DOHH2 (cell line): ENCODE measurements around the gene VILL.

Experiments used
- H3F3A ChIP-seq: fragments of 200-600 bp; sonication (generic), shearing (Covaris generic); 2 replicates; pipeline ENCODE4 v1.6.0; 2016; ENCODE audit warnings: antibody characterized with exemption, mild to moderate bottlenecking; ENCODE audit not compliant: control insufficient read depth, insufficient read depth
- H3K27ac ChIP-seq: fragments of 200-600 bp; sonication (generic); 2 replicates; pipeline ENCODE4 v1.5.1; 2014; ENCODE audit warnings: low read depth, mild to moderate bottlenecking, low read length, moderate library complexity
- H3K27me3 ChIP-seq: fragments of 200-600 bp; sonication (generic); 2 replicates; pipeline ENCODE4 v1.6.1; 2014; ENCODE audit warnings: mild to moderate bottlenecking, low read length, mixed read lengths; ENCODE audit not compliant: control insufficient read depth
- H3K36me3 ChIP-seq: fragments of 200-600 bp; sonication (generic); 2 replicates; pipeline ENCODE4 v1.6.1; 2014; ENCODE audit warnings: mild to moderate bottlenecking, low read length, moderate library complexity, mixed read lengths; ENCODE audit not compliant: control insufficient read depth
- H3K4me1 ChIP-seq: fragments of 200-600 bp; sonication (generic); 2 replicates; pipeline ENCODE4 v1.6.1; 2014; ENCODE audit warnings: mild to moderate bottlenecking, low read length, mixed read lengths; ENCODE audit not compliant: control insufficient read depth
- H3K4me2 ChIP-seq: fragments of 200-600 bp; sonication (generic); 2 replicates; pipeline ENCODE4 v1.6.0; 2014; ENCODE audit warnings: mild to moderate bottlenecking, low read length, moderate library complexity
- H3K4me3 ChIP-seq: fragments of 200-600 bp; sonication (generic); 2 replicates; pipeline ENCODE4 v1.5.1; 2014; ENCODE audit warnings: mild to moderate bottlenecking, low read length, mixed read lengths
- H3K79me2 ChIP-seq: fragments of 200-600 bp; sonication (generic); 2 replicates; pipeline ENCODE4 v1.6.1; 2014; ENCODE audit warnings: mild to moderate bottlenecking, low read length, mixed read lengths; ENCODE audit not compliant: control insufficient read depth
- H3K9me2 ChIP-seq: fragments of 200-600 bp; sonication (generic); replicated peaks from 2 replicates; pipeline ENCODE4 v1.6.1; 2014; ENCODE audit warnings: mild to moderate bottlenecking, low read length, mixed read lengths; ENCODE audit not compliant: control insufficient read depth
- H3K9me3 ChIP-seq: fragments of 200-600 bp; sonication (generic); 2 replicates; pipeline ENCODE4 v1.6.1; 2014; ENCODE audit warnings: antibody characterized with exemption, low read length, mixed read lengths; ENCODE audit not compliant: control insufficient read depth, insufficient read depth
- H4K20me1 ChIP-seq: fragments of 200-600 bp; sonication (generic); 2 replicates; pipeline ENCODE4 v1.6.0; 2014; ENCODE audit warnings: low read depth, mild to moderate bottlenecking, antibody characterized with exemption, low read length, moderate library complexity; ENCODE audit not compliant: control insufficient read depth, insufficient read depth
- EZH2phosphoT487 ChIP-seq: fragments of 200-600 bp; sonication (generic); IDR thresholded peaks from 2 replicates; pipeline ENCODE4 v1.6.1; 2017; ENCODE audit warnings: borderline replicate concordance, mild to moderate bottlenecking, antibody characterized with exemption, low read length, moderate library complexity, mixed read lengths
- TF ChIP-seq, protein P1 (sequence below): fragments of 200-600 bp; sonication (generic); IDR thresholded peaks from one replicate; pipeline ENCODE4 v1.5.1; 2014; ENCODE audit warnings: antibody characterized with exemption, mild to moderate bottlenecking, low read depth, low read length; ENCODE audit not compliant: poor library complexity, severe bottlenecking

The VILL gene

DNA sequence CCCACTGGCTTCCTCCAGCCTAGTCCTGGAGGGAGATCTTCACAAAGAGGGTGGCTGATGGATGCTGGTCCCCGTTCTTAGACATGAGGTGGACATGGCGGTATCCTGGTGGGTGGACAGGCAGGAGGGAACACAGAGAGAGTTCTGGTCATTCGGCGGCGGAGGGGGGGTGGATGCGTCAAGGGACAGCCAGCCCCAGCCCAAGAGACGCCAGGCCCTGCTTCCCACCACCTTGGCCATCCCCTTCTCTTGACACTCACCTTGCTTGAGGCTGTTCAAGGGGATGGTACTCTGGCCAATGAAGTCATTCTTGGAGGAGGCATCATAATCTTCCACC, 17.1 kb downstream of the VILL start:
- Histone ChIP-seq H3K79me2 (no peaks in the 10 kb centered on the region), H3F3A (no peaks in the 10 kb centered on the region), H3K9me2 (no peaks in the 10 kb centered on the region), H3K36me3 (peaks cover 6% of the 10 kb centered on the region; the same call in 1 of the 2 replicates), H3K4me2 (no peak overlapping the region), H3K4me3 (no peak overlapping the region), H4K20me1 (no peaks in the 10 kb centered on the region), H3K9me3 (no peaks in the 10 kb centered on the region), H3K4me1 (no peaks in the 10 kb centered on the region), H3K27me3 (no peaks in the 10 kb centered on the region), H3K27ac (no peak overlapping the region)
- TF ChIP-seq, protein P1, sequence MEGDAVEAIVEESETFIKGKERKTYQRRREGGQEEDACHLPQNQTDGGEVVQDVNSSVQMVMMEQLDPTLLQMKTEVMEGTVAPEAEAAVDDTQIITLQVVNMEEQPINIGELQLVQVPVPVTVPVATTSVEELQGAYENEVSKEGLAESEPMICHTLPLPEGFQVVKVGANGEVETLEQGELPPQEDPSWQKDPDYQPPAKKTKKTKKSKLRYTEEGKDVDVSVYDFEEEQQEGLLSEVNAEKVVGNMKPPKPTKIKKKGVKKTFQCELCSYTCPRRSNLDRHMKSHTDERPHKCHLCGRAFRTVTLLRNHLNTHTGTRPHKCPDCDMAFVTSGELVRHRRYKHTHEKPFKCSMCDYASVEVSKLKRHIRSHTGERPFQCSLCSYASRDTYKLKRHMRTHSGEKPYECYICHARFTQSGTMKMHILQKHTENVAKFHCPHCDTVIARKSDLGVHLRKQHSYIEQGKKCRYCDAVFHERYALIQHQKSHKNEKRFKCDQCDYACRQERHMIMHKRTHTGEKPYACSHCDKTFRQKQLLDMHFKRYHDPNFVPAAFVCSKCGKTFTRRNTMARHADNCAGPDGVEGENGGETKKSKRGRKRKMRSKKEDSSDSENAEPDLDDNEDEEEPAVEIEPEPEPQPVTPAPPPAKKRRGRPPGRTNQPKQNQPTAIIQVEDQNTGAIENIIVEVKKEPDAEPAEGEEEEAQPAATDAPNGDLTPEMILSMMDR = no peak
- TF ChIP-seq EZH2phosphoT487 = no peak

DNA sequence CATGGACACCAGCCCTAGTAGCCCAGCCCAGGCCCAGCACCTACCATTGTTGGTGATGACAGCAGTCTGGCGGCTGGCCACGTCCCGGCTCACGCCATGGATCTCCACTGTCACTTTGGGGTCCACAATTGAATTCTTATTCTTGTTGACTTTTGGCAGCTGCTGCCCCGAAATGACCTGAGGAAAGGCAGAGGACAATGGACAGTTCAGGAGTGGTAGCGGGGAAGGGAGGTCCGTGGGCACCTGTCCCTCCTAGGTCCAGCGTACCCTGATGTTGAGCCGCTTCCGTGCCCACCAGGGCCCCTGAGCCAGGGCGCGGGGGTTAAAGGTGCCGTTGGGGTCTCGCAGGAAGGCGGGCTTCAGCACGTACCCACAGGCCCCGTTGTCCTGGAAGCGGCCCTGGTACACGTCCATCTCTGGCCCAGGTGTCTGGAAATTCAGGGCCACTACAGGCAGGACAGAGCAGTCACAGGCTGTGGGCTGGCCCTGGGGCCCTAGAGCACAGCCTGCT, 17.7 kb downstream of the VILL start:
- no peak overlapping the region for H3K4me2 ChIP-seq
- no peaks in the 10 kb centered on the region for H3K79me2 ChIP-seq
- no peaks in the 10 kb centered on the region for H3K9me2 ChIP-seq
- no peak overlapping the region for H3K4me3 ChIP-seq
- H3K36me3 ChIP-seq = peaks cover 2% of the 10 kb centered on the region; the same call in 1 of the 2 replicates
- no peaks in the 10 kb centered on the region for H3F3A ChIP-seq
- H3K4me1 ChIP-seq = no peaks in the 10 kb centered on the region
- no peak for TF ChIP-seq EZH2phosphoT487
- TF ChIP-seq, protein P1 = no peak
- H4K20me1 ChIP-seq = no peaks in the 10 kb centered on the region
- H3K27me3 ChIP-seq = no peaks in the 10 kb centered on the region
- no peaks in the 10 kb centered on the region for H3K9me3 ChIP-seq
- H3K27ac ChIP-seq = no peak overlapping the region

DNA sequence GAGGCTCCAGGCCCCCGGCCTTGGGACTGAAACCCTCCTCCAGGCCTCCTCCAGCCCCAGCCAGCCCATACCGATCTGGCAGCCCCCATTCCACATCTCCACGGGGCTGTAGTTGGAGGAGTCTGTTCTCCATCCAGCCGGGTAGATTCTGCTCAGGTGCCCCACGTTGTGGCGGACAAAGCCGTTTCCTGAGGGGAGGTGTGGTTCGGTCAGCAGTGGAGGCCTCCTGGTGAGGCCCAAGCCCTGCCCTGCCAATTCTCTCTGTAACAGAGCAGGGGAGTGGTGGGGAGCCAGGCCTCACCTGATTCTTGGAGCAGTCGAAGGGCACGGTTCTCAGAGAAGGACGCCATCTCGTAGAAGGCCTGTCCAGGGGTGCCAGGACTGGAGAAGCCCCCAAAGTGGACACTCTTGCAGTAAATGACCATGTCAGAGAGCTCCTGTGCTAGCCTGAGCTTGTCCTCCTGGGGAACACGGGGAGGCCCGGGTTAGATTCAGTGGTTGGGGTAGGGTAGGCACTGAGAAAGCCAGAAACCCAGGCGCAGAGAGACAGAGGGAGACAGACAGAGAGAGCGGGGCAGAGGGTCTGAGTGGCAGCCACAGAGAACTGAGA, 18.5 kb downstream of the VILL start:
- Histone ChIP-seq H3K9me2 (no peaks in the 10 kb centered on the region), H3K4me2 (no peak overlapping the region), H3K9me3 (no peaks in the 10 kb centered on the region), H3K4me1 (no peaks in the 10 kb centered on the region), H4K20me1 (no peaks in the 10 kb centered on the region), H3K4me3 (no peak overlapping the region), H3F3A (no peaks in the 10 kb centered on the region; the same call in 1 of the 2 replicates), H3K36me3 (peaks cover 2% of the 10 kb centered on the region; the same call in 1 of the 2 replicates), H3K27me3 (no peaks in the 10 kb centered on the region), H3K79me2 (no peaks in the 10 kb centered on the region), H3K27ac (no peak overlapping the region)
- TF ChIP-seq EZH2phosphoT487 = no peak

DNA sequence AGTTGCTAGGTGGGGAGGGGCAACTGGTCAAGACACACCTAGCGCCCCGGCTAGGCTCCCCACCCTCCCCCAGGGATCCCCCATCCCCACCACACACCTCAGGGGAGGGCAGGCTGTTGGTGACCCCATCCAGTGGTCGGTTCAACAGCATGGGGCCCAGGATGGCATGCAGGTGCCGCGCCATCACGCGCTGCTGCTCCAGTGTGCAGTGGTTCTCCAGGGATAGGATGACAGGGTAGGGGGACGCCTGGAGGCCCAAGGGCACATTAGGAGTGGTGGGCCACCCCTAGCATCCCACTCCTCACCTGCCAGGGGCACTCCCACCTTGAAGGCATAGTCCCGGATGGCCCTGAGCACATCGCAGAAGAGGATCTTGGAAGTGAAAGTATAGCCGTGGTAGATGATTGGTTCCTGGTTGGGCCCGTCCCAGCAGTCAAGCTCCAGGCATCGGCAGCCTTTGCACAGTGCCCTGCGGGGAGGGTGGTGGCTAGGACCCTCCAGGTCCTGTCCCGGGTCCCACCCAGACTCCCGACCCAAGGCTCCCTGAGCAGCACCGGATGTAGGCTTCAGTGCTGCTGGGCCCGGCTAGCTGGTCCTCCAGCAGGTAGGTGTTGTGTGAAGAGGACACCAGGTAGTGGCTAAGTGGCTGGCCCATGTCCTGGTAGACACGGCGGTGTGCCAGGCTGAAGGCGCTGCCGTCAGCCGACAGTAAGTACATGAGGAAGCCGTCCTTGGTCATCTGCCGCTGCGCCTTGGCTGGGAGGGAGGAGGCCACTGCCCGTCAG, 19.4 kb downstream of the VILL start:
- no peak for TF ChIP-seq EZH2phosphoT487
- TF ChIP-seq, protein P1 = no peak
- Histone ChIP-seq H3K79me2 (no peaks in the 10 kb centered on the region), H3K4me1 (no peaks in the 10 kb centered on the region), H3F3A (no peaks in the 10 kb centered on the region; the same call in 1 of the 2 replicates), H3K27ac (no peak overlapping the region), H4K20me1 (no peaks in the 10 kb centered on the region), H3K4me2 (no peak overlapping the region), H3K9me3 (no peaks in the 10 kb centered on the region), H3K4me3 (no peak overlapping the region), H3K27me3 (no peaks in the 10 kb centered on the region), H3K9me2 (no peaks in the 10 kb centered on the region), H3K36me3 (no peaks in the 10 kb centered on the region; the same call in 1 of the 2 replicates)
